B cell (primary cell): ENCODE data around the gene LAX1. TPM values are rescaled to one million over a fixed set of nuclear protein-coding genes. Genes with fewer than 3 reads are reported as not detected.

Experiments
- ATAC-seq: fragments of 200-7000 bp; cut with Tn5 transposase; one replicate; pipeline ENCODE4 v1.10.0; 2021; ENCODE audit warnings: low read depth, mild to moderate bottlenecking, moderate number of reproducible peaks, moderate library complexity
- CTCF ChIA-PET: fragments of 350-600 bp; sonication (Branson Sonifier 250); formaldehyde crosslinking; loops from one replicate; lab custom pipeline; 2021; ENCODE audit warnings: antibody characterized with exemption, inconsistent platforms; lab: Charles Lee
- POLR2A ChIA-PET: fragments of 350-600 bp; sonication (Branson Sonifier 250); formaldehyde crosslinking; loops from one replicate; lab custom pipeline; 2021; ENCODE audit warnings: antibody characterized with exemption; lab: Charles Lee
- DNase-seq: peaks from one replicate; pipeline ENCODE4 v3.0.0; 2013
- H2AFZ ChIP-seq: 2 replicates; pipeline ENCODE4 v1.6.1; 2012; ENCODE audit warnings: mild to moderate bottlenecking, low read depth, low read length; ENCODE audit not compliant: insufficient read depth, poor library complexity, severe bottlenecking
- H3K27ac ChIP-seq, 2 donors: 1 replicate in 1 of 2; 2 replicates in 1 of 2; pipeline ENCODE4 v1.5.1; 2012 to 2013; ENCODE audit warnings: low read length in 2 of 2, mild to moderate bottlenecking in 2 of 2, moderate library complexity in 1 of 2
- H3K27me3 ChIP-seq, 4 experiments: fragments of 200-600 bp in 1 of 4; sonication (generic) in 1 of 4; replicated peaks in 1 of 4; 1 replicate in 2 of 4; 2 replicates in 2 of 4; pipeline versions ENCODE4 v1.6.1 to v1.7.0; 2013 to 2016; ENCODE audit warnings: low read length in 3 of 4, mild to moderate bottlenecking in 2 of 4, mixed read lengths in 1 of 4, moderate library complexity in 1 of 4; ENCODE audit not compliant: insufficient read depth in 4 of 4, control insufficient read depth in 3 of 4; ENCODE audit errors: control extremely low read depth in 1 of 4
- H3K36me3 ChIP-seq, 2 experiments: replicated peaks in 1 of 2; 1 replicate in 1 of 2; 2 replicates in 1 of 2; pipeline versions ENCODE4 v1.6.1 to v1.7.1; 2013; ENCODE audit warnings: low read length in 1 of 2; ENCODE audit not compliant: insufficient read depth in 2 of 2, control insufficient read depth in 1 of 2; ENCODE audit errors: control extremely low read depth in 1 of 2, extremely low read depth in 1 of 2
- H3K4me1 ChIP-seq, 2 donors: fragments of 200-600 bp in 1 of 2; sonication (generic) in 1 of 2; 1 replicate in 1 of 2; 2 replicates in 1 of 2; pipeline versions ENCODE4 v1.5.1 to v1.6.1; 2013 to 2017; ENCODE audit warnings: low read length in 2 of 2; ENCODE audit not compliant: control insufficient read depth in 2 of 2, insufficient read depth in 2 of 2
- H3K4me2 ChIP-seq: replicated peaks from 2 replicates; pipeline ENCODE3; 2012; ENCODE audit warnings: mild to moderate bottlenecking, low read depth, low read length; ENCODE audit not compliant: poor library complexity, severe bottlenecking
- H3K4me3 ChIP-seq, 5 experiments: fragments of 200-600 bp in 1 of 5; sonication (generic) in 1 of 5; 1 replicate in 3 of 5; 2 replicates in 2 of 5; pipeline versions ENCODE4 v1.5.1 to v1.7.0; 2011 to 2016; ENCODE audit warnings: low read length in 4 of 5, mild to moderate bottlenecking in 4 of 5, low read depth in 2 of 5, control low read depth in 1 of 5, moderate library complexity in 1 of 5; ENCODE audit not compliant: insufficient read depth in 1 of 5; ENCODE audit errors: control extremely low read depth in 1 of 5, extremely low read depth in 1 of 5
- H3K79me2 ChIP-seq: fragments of 200-600 bp; sonication (generic); one replicate; pipeline ENCODE4 v1.6.0; 2016; ENCODE audit warnings: low read length; ENCODE audit not compliant: control insufficient read depth, insufficient read depth
- H3K9ac ChIP-seq: fragments of 200-600 bp; sonication (generic); 2 replicates; pipeline ENCODE4 v1.6.1; 2017; ENCODE audit warnings: mild to moderate bottlenecking, low read length, moderate library complexity
- H3K9me3 ChIP-seq, 3 donors: one replicate each; pipeline versions ENCODE4 v1.6.1 to v1.7.1; 2013; ENCODE audit warnings: low read length in 2 of 3; ENCODE audit not compliant: control insufficient read depth in 2 of 3, insufficient read depth in 1 of 3; ENCODE audit errors: control extremely low read depth in 1 of 3
- H4K20me1 ChIP-seq: 2 replicates; pipeline ENCODE4 v1.6.0; 2012; ENCODE audit warnings: mild to moderate bottlenecking, low read length; ENCODE audit not compliant: insufficient read depth, control insufficient read depth, poor library complexity, severe bottlenecking
- H3K27ac Mint-ChIP-seq: one replicate; pipeline ENCODE4 v1.8.0; 2021; ENCODE audit warnings: mixed read lengths
- H3K27me3 Mint-ChIP-seq: one replicate; pipeline ENCODE4 v1.8.0; 2021; ENCODE audit warnings: mixed read lengths
- H3K4me1 Mint-ChIP-seq: one replicate; pipeline ENCODE4 v1.8.0; 2021; ENCODE audit warnings: mixed read lengths
- H3K4me3 Mint-ChIP-seq: one replicate; pipeline ENCODE4 v1.8.0; 2021; ENCODE audit warnings: mixed read lengths
- H3K9me3 Mint-ChIP-seq: one replicate; pipeline ENCODE4 v1.8.0; 2022; ENCODE audit warnings: mixed read lengths; ENCODE audit not compliant: insufficient read depth
- EZH2 ChIP-seq: IDR thresholded peaks from 2 replicates; pipeline ENCODE4 v1.6.1; 2012; ENCODE audit warnings: borderline replicate concordance, low read depth, mild to moderate bottlenecking, moderate library complexity, low read length; ENCODE audit not compliant: insufficient read depth, poor library complexity, severe bottlenecking
- WGBS: methylation state at CpG from one replicate; pipeline ENCODE4 v1.1.5; 2013; ENCODE audit warnings: missing lambda C conversion rate; ENCODE audit not compliant: insufficient coverage; 5-methylcytosine and 5-hydroxymethylcytosine counted together
- intact Hi-C: fragments of 100-400 bp; cut with micrococcal nuclease; formaldehyde crosslinking; loops from one replicate; pipeline ENCODE4 v1.10.0; 2022
- polyA plus RNA-seq: library from polyadenylated mRNA; depleted of rRNA; stranded (reverse); fragments of >200 nt; gene quantifications from 2 replicates; pipeline ENCODE4 v1.2.3, GENCODE V29; 2012
- total RNA-seq, 2 donors: library from RNA; stranded (reverse); fragments of 120-200 nt in 1 of 2; gene quantifications; 1 replicate in 1 of 2; 2 replicates in 1 of 2; pipeline versions ENCODE4 v1.2.3 to v1.2.4, GENCODE V29; 2013 to 2022
- TF ChIP-seq, protein P1 (sequence below): fragments of 200-600 bp; IDR thresholded peaks from one replicate; pipeline ENCODE4 v1.8.0; 2022; ENCODE audit warnings: antibody characterized with exemption, mild to moderate bottlenecking

The LAX1 gene
- total and polyA plus RNA-seq, 2 donors (not counting 1 experiment from before 2014, with no cell fraction given) = 11.3 to 20.5 TPM

DNA sequence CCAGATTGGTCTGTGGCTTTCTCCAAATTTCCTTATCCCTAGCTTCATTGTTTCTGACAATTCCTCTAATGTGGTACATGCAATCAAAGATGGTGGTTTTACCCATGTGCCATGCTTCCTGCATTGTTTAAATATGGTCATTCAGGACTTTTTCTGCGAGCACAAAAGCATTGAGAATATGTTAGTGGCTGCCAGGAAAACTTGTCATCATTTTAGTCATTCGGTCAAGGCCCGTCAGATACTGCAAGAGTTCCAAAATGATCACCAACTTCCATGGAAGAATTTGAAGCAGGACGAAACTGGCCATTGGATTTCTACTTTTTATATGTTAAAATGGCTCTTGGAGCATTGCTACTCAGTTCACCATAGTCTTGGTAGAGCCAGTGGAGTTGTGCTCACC, 34.2 kb downstream of the LAX1 start:
- no peak for DNase-seq
- no peak for ATAC-seq
- Histone ChIP-seq H2AFZ (no peak overlapping the region), H3K4me1 (peaks cover 42% of the 10 kb centered on the region in 2 donors), H3K4me2 (no peak overlapping the region), H3K79me2 (peaks cover 85% of the 10 kb centered on the region), H4K20me1 (peaks cover 48% of the 10 kb centered on the region), H3K27me3 (no peaks in the 10 kb centered on the region), H3K27ac (no peak overlapping the region), H3K36me3 (peaks cover 3 to 53% of the 10 kb centered on the region in 2 experiments), H3K9ac (no peak overlapping the region), H3K9me3 (no peaks in the 10 kb centered on the region), H3K4me3 (no peak overlapping the region)
- no peaks in the 10 kb centered on the region for H3K9me3 Mint-ChIP-seq
- no peak for TF ChIP-seq EZH2
- TF ChIP-seq, protein P1, sequence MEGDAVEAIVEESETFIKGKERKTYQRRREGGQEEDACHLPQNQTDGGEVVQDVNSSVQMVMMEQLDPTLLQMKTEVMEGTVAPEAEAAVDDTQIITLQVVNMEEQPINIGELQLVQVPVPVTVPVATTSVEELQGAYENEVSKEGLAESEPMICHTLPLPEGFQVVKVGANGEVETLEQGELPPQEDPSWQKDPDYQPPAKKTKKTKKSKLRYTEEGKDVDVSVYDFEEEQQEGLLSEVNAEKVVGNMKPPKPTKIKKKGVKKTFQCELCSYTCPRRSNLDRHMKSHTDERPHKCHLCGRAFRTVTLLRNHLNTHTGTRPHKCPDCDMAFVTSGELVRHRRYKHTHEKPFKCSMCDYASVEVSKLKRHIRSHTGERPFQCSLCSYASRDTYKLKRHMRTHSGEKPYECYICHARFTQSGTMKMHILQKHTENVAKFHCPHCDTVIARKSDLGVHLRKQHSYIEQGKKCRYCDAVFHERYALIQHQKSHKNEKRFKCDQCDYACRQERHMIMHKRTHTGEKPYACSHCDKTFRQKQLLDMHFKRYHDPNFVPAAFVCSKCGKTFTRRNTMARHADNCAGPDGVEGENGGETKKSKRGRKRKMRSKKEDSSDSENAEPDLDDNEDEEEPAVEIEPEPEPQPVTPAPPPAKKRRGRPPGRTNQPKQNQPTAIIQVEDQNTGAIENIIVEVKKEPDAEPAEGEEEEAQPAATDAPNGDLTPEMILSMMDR = no peak
- 100% methylated on average over 1 of the region's 4 CpGs for WGBS
- H3K4me1 Mint-ChIP-seq = peaks cover 67% of the 10 kb centered on the region
- no peaks in the 10 kb centered on the region for H3K27me3 Mint-ChIP-seq
- H3K27ac Mint-ChIP-seq = no peak overlapping the region
- H3K4me3 Mint-ChIP-seq = no peak overlapping the region
- POLR2A ChIA-PET = no interaction called here
- CTCF ChIA-PET = no interaction called here
- intact Hi-C loops = loop anchor here (10.0 kb wide), 2 partner anchors 774 to 844 kb away; partner anchors contain the start of genes ADIPOR1 and PPFIA4

DNA sequence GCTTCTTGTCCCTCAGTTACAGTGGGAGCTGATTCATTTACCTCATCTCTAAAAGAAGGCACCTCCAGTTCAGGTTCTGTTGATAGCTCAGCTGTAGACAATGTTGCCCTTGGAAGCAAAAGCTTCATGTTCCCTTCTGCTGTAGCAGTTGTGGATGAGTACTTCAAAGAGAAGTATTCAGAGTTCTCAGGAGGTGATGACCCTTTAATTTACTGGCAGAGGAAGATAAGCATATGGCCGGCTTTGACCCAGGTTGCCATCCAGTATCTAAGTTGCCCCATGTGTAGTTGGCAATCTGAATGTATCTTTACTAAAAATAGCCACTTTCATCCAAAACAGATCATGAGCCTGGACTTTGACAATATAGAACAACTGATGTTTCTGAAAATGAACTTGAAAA, 35.0 kb downstream of the LAX1 start:
- H4K20me1 ChIP-seq = peaks cover 55% of the 10 kb centered on the region
- DNase-seq (no peak), ATAC-seq (no peak)
- peaks cover 4 to 57% of the 10 kb centered on the region in 2 experiments for H3K36me3 ChIP-seq
- CTCF ChIA-PET = no interaction called here
- POLR2A ChIA-PET = no interaction called here
- peak overlapping the region; percentile 10 for H3K4me2 ChIP-seq
- no peak overlapping the region for H2AFZ ChIP-seq
- H3K9me3 ChIP-seq = no peaks in the 10 kb centered on the region
- peaks cover 39% of the 10 kb centered on the region in 2 donors for H3K4me1 ChIP-seq
- no peak overlapping the region for H3K27ac ChIP-seq
- Mint-ChIP-seq H3K9me3 (no peaks in the 10 kb centered on the region), H3K27ac (no peak overlapping the region), H3K4me1 (peaks cover 67% of the 10 kb centered on the region), H3K27me3 (no peaks in the 10 kb centered on the region), H3K4me3 (no peak overlapping the region)
- no peak overlapping the region for H3K4me3 ChIP-seq
- TF ChIP-seq, protein P1 = no peak
- no peak for TF ChIP-seq EZH2
- intact Hi-C loops = loop anchor here (10.0 kb wide), 2 partner anchors 775 to 845 kb away; partner anchors contain the start of genes ADIPOR1 and PPFIA4
- H3K79me2 ChIP-seq = peaks cover 93% of the 10 kb centered on the region
- no peak overlapping the region for H3K9ac ChIP-seq
- H3K27me3 ChIP-seq = no peaks in the 10 kb centered on the region
- WGBS = no CpG with 5 or more reads among the region's 1 CpG
